Measurements from ENCODE around the gene FRMD4A. TPM values are rescaled to one million over a fixed set of nuclear protein-coding genes. Genes with fewer than 3 reads are reported as not detected.

Gene FRMD4A
- total and polyA plus RNA-seq, 2 of the 4 experiments (the other 2 are of a cell fraction) = 30.3 to 68.8 TPM

DNA sequence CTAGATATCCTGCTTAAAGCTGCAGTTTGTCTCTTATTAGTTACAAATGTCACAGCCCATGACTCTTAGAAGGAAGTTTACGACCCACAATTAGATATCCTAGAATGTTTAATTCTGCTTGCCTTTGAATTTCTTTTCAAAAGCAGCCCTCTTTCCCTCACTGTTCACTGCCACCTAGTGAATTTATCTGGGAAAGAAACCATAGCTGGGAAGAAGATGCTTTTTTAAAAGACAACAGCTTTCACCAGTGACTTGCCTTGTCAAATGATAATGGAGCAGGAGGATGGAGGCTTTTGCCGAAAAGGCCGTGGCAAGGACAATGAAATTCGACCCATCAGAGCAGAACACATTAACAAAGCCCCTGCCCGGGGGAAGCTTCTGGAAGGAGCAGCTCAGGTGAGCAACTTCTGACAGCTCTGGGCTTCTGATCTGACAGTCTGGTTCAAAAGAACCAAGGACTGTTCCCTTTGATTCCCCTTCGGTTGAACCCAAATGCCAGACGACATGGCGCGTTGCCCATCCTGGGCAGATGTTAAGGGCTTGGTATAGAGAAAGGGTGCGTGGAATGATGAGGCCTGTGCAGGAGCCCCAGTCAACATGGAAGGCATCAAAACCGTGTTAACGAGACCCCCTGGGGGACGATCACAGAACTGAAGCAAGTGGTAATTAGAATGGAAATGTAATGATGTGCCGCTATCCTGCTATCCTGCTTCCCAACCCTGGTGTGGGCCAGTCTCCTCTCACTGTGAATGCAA lies 236.8 kb downstream of the FRMD4A start:
- in situ Hi-C loops (cut with MboI; ENCODE audit: low sequenced_read_pairs) = loop anchor here (5.0 to 25.0 kb wide), 2 partner anchors 307 to 432 kb away; no protein-coding TSS in a partner anchor
- POLR2A ChIA-PET (ENCODE audit: unreplicated experiment) = interaction anchor here (0.6 kb wide), 1 partner anchor 77 kb away, joined by 3 read pairs; no protein-coding TSS in a partner anchor
- intact Hi-C loops (cut with micrococcal nuclease) = loop anchor here (1.0 to 10.0 kb wide), 4 partner anchors 85 to 429 kb away; no protein-coding TSS in a partner anchor
- TF ChIP-seq CHD1 (IDR thresholded peaks at IDR 0.05; ENCODE audit: low read depth, low read length) (no peak), MAZ (IDR thresholded peaks at IDR 0.05; ENCODE audit: borderline replicate concordance, low read depth, low read length) (no peak), NFE2L2 (IDR thresholded peaks at IDR 0.05; ENCODE audit: low read depth, low read length) (no peak), RCOR1 (IDR thresholded peaks at IDR 0.05; ENCODE audit: insufficient replicate concordance, low read length) (no peak), RFX5 (IDR thresholded peaks at IDR 0.05; ENCODE audit: low read depth, low read length) (no peak), BHLHE40 (IDR thresholded peaks at IDR 0.05; ENCODE audit: low read depth, low read length) (no peak), FOS (IDR thresholded peaks at IDR 0.05; ENCODE audit: low read depth, low read length) (no peak), MAFK (IDR thresholded peaks at IDR 0.05; ENCODE audit: low read depth, low read length) (peak; percentile 51; the same call in 1 of the 2 replicates), POLR2A (IDR thresholded peaks at IDR 0.05; ENCODE audit: low read depth, low read length) (no peak), RAD21 (IDR thresholded peaks at IDR 0.05; ENCODE audit: low read length) (peak; percentile 91), SMC3 (IDR thresholded peaks at IDR 0.05; ENCODE audit: low read depth, low read length) (peak; percentile 94), MXI1 (IDR thresholded peaks at IDR 0.05; ENCODE audit: borderline replicate concordance, low read depth, low read length) (no peak), CEBPB (IDR thresholded peaks at IDR 0.05; ENCODE audit: low read depth, low read length) (no peak)
- TF ChIP-seq, protein P1, sequence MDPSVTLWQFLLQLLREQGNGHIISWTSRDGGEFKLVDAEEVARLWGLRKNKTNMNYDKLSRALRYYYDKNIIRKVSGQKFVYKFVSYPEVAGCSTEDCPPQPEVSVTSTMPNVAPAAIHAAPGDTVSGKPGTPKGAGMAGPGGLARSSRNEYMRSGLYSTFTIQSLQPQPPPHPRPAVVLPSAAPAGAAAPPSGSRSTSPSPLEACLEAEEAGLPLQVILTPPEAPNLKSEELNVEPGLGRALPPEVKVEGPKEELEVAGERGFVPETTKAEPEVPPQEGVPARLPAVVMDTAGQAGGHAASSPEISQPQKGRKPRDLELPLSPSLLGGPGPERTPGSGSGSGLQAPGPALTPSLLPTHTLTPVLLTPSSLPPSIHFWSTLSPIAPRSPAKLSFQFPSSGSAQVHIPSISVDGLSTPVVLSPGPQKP (IDR thresholded peaks at IDR 0.05; ENCODE audit: borderline replicate concordance, low read depth, low read length) = no peak
- TF ChIP-seq, protein P2, sequence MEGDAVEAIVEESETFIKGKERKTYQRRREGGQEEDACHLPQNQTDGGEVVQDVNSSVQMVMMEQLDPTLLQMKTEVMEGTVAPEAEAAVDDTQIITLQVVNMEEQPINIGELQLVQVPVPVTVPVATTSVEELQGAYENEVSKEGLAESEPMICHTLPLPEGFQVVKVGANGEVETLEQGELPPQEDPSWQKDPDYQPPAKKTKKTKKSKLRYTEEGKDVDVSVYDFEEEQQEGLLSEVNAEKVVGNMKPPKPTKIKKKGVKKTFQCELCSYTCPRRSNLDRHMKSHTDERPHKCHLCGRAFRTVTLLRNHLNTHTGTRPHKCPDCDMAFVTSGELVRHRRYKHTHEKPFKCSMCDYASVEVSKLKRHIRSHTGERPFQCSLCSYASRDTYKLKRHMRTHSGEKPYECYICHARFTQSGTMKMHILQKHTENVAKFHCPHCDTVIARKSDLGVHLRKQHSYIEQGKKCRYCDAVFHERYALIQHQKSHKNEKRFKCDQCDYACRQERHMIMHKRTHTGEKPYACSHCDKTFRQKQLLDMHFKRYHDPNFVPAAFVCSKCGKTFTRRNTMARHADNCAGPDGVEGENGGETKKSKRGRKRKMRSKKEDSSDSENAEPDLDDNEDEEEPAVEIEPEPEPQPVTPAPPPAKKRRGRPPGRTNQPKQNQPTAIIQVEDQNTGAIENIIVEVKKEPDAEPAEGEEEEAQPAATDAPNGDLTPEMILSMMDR (conservative IDR thresholded peaks at IDR 0.05; ENCODE audit: low read depth, low read length) = peak; percentile 86

More for the DNA sequence above, 236.8 kb downstream of the FRMD4A start:
- Histone ChIP-seq H4K20me1 (ENCODE audit: insufficient read depth, low read length) (no peaks in the 10 kb centered on the region), H3K18ac (ENCODE audit: low read depth, low read length) (no peak overlapping the region), H2BK20ac (ENCODE audit: low read depth, low read length) (peak overlapping the region; percentile 49; the same call in 1 of the 2 replicates), H4K91ac (ENCODE audit: insufficient read depth, low read depth, low read length) (peak overlapping the region; percentile 52; the same call in 1 of the 2 replicates), H3K9me1 (ENCODE audit: insufficient read depth, low read length) (no peaks in the 10 kb centered on the region), H2BK15ac (ENCODE audit: low read depth, low read length) (peak overlapping the region; percentile 57; the same call in 1 of the 3 replicates), H2BK120ac (ENCODE audit: low read depth, low read length) (peak overlapping the region; percentile 42; the same call in 1 of the 2 replicates), H4K5ac (ENCODE audit: low read depth, low read length) (no peak overlapping the region; the same call in 1 of the 2 replicates), H3K9ac (ENCODE audit: low read depth, low read length) (no peak overlapping the region), H3K23ac (ENCODE audit: low read depth, low read length) (no peak overlapping the region), H2AK5ac (ENCODE audit: low read depth, low read length) (peak overlapping the region; percentile 48; the same call in 1 of the 2 replicates), H2BK5ac (ENCODE audit: low read depth, low read length, poor library complexity, severe bottlenecking) (no peak overlapping the region), H4K8ac (ENCODE audit: low read depth in 2 of 2, low read length in 2 of 2) (0 out of 4 replicates have a peak overlapping the region, but pooled peaks of 1 of the 2 experiments have one; percentile 10), H2AK9ac (replicated peaks; ENCODE audit: low read depth, low read length, poor library complexity) (peak overlapping the region; percentile 47), H3K4me1 (ENCODE audit: control insufficient read depth, insufficient read depth, low read length) (no peaks in the 10 kb centered on the region), H3K27ac (ENCODE audit: insufficient read depth, low read length) (no peak overlapping the region), H3K36me3 (ENCODE audit: control insufficient read depth, insufficient read depth, low read length) (no peaks in the 10 kb centered on the region), H2AFZ (replicated peaks; ENCODE audit: low read length, poor library complexity) (no peak overlapping the region), H3K56ac (ENCODE audit: extremely low read depth, insufficient read depth, low read length) (no peak overlapping the region), H3K27me3 (ENCODE audit: control insufficient read depth, insufficient read depth, low read length) (no peaks in the 10 kb centered on the region), H3K14ac (replicated peaks; ENCODE audit: low read depth, low read length) (no peak overlapping the region), H3K4ac (ENCODE audit: low read depth, low read length) (peak overlapping the region; percentile 39; the same call in 1 of the 2 replicates), H3K4me2 (ENCODE audit: low read depth, low read length) (no peak overlapping the region), H3K4me3 (ENCODE audit: insufficient read depth, low read depth, low read length) (no peak overlapping the region), H3K79me1 (ENCODE audit: low read depth in 1 of 2, low read length in 2 of 2) (no peaks in the 10 kb centered on the region), H3K9me3 (ENCODE audit: control insufficient read depth, insufficient read depth, low read length) (no peaks in the 10 kb centered on the region)
- BruUV-seq (replicated peaks) = no TSS peak
- dilution Hi-C loops (cut with HindIII; ENCODE audit: low sequenced_read_pairs, unreplicated experiment) = no loop called here
- DNase-seq = peak; percentile 66
- 79% methylated on average over 6 of the region's 14 CpGs; no CpG with 5 or more reads in 1 of the 2 experiments for WGBS, 2 experiments (ENCODE audit: extremely low coverage in 2 of 2, insufficient read length in 1 of 2)
- CTCF ChIA-PET = interaction anchor here (0.6 to 1.6 kb wide), 8 partner anchors 13 to 414 kb away, joined by 3 to 4 read pairs (median 3); no protein-coding TSS in a partner anchor
- peak; percentile 75 for ATAC-seq (ENCODE audit: low read depth)

Measured in IMR-90 (cell line).